Right cardiac atrium (tissue), 5 donors: Measurements from ENCODE around the gene CCNYL1. TPM values are rescaled to one million over a fixed set of nuclear protein-coding genes. Genes with fewer than 3 reads are reported as not detected.
"Not testable (repeated sequence)": the region's sequence is repeated elsewhere in the genome, so short reads cannot be mapped to it uniquely, and the experiment has no call there.

Experiments
- ATAC-seq, 2 donors: fragments of 200-7000 bp; cut with Tn5 transposase; one replicate each; pipeline versions ENCODE4 v1.8.0 to v1.9.1; 2020; ENCODE audit warnings: moderate library complexity in 2 of 2, mild to moderate bottlenecking in 1 of 2
- DNase-seq, 3 donors: peaks; one replicate each; pipeline ENCODE4 v3.0.0-alpha.2; 2020
- H3K27ac ChIP-seq: one replicate; pipeline ENCODE4 v1.5.1; 2013; ENCODE audit warnings: mild to moderate bottlenecking, low read length, control low read depth, moderate library complexity
- H3K27me3 ChIP-seq: one replicate; pipeline ENCODE4 v1.6.1; 2013; ENCODE audit not compliant: control insufficient read depth, insufficient read depth
- H3K4me1 ChIP-seq: one replicate; pipeline ENCODE4 v1.6.1; 2013; ENCODE audit warnings: low read length; ENCODE audit not compliant: control insufficient read depth, insufficient read depth
- H3K4me3 ChIP-seq: one replicate; pipeline ENCODE4 v1.5.1; 2013; ENCODE audit warnings: low read length, control low read depth
- H3K9me3 ChIP-seq: one replicate; pipeline ENCODE4 v1.6.1; 2013; ENCODE audit warnings: low read length; ENCODE audit not compliant: control insufficient read depth
- WGBS: extraction: QIAGEN DNeasy Blood & Tissue Kit; methylation state at CpG from one replicate; pipeline ENCODE4 v1.1.7; 2013; 5-methylcytosine and 5-hydroxymethylcytosine counted together
- intact Hi-C, 4 donors: fragments of 100-400 bp; cut with DNase I; formaldehyde crosslinking; loops; one replicate each; pipeline versions ENCODE4 v1.11.0 to v1.14.0; 2022 to 2023
- polyA plus RNA-seq: library from polyadenylated mRNA; stranded (reverse); fragments of 200-250 nt; gene quantifications from one replicate; pipeline ENCODE4 v1.2.3, GENCODE V29; 2013
- total RNA-seq, 4 donors: library from RNA; stranded (reverse); fragmentation: NEBNext Ultra II Directional; extraction: Animal tissue kit (Norgen Biotek cat#: 25700); gene quantifications; one replicate each; pipeline ENCODE4 v1.2.1, GENCODE V29; 2021
- donor health status: healthy with polysubstance abuse.
- donor health status: DM: no; HTN: yes; CAD: no.
- donor health status: DM: no; HTN: no; CAD: no.
- donor health status: DM: no; HTN: yes; CAD: no; lungs with severe emphysema.
- donor health status: DM: yes; HTN: yes; CAD: no.

Gene CCNYL1
- total and polyA plus RNA-seq, 5 donors: 4.9 to 12.6 (median 9.0) TPM

GRCh38 chr2:207722773-207723424 is 11.5 kb downstream of the CCNYL1 start:
- intact Hi-C loops: loop anchor here in 1 of 4 donors (10.0 kb wide), 1 partner anchor 88 kb away; no protein-coding TSS in a partner anchor
- 94% methylated on average over 7 of the region's 7 CpGs for WGBS
- Histone ChIP-seq H3K4me1 (no peaks in the 10 kb centered on the region), H3K9me3 (no peaks in the 10 kb centered on the region), H3K27me3 (no peaks in the 10 kb centered on the region), H3K27ac (no peak overlapping the region), H3K4me3 (no peak overlapping the region)
- DNase-seq (no peak), ATAC-seq (no peak)

DNA sequence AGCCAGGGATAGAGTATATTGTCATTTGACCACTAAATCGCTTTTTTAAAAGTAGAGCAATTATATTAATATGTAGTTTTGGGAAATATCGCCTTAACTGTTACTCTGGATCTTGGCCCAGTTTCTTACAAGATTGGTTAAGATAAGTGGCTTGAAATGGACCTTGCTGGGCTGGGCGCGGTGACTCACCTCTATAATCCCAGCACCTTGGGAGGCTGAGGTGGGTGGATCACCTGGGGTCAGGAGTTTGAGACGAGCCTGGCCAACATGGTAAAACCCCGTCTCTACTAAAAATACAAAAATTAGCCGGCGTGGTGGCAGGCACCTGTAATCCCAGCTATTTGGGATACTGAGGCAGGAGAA is 12.0 kb downstream of the CCNYL1 start:
- intact Hi-C loops: loop anchor here in 1 of 4 donors (10.0 kb wide), 1 partner anchor 89 kb away; no protein-coding TSS in a partner anchor
- not testable (repeated sequence) for ATAC-seq, H3K4me3 ChIP-seq

DNA sequence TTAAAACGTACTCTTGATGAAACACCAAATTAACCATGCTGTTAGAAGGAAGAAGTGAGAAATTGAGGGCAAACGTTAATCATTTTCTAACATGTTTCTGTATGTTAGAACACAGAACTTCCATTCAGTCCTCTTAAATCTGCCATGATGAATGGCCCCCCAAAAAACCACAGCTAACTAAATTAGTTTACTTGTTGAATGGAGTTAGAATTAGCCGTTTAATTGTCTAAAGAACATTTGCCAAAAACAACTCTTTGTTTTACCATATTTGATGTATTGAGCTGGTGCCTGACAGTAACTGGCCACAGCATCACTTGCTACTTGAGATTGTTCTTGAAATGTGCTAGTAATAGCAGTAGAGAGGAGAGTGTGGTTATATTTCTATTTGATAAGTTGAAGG is 12.7 kb downstream of the CCNYL1 start:
- WGBS: 59% methylated on average over 3 of the region's 3 CpGs
- Histone ChIP-seq H3K4me1 (no peaks in the 10 kb centered on the region), H3K27me3 (no peaks in the 10 kb centered on the region), H3K27ac (no peak overlapping the region), H3K9me3 (no peaks in the 10 kb centered on the region), H3K4me3 (no peak overlapping the region)
- ATAC-seq (no peak), DNase-seq (no peak)
- intact Hi-C loops: loop anchor here in 1 of 4 donors (10.0 kb wide), 1 partner anchor 89 kb away; no protein-coding TSS in a partner anchor

More for the DNA sequence above, 12.0 kb downstream of the CCNYL1 start:
- H3K27ac ChIP-seq, H3K27me3 ChIP-seq, H3K9me3 ChIP-seq, H3K4me1 ChIP-seq, DNase-seq: not testable (repeated sequence)
- 96% methylated on average over 8 of the region's 8 CpGs for WGBS

DNA sequence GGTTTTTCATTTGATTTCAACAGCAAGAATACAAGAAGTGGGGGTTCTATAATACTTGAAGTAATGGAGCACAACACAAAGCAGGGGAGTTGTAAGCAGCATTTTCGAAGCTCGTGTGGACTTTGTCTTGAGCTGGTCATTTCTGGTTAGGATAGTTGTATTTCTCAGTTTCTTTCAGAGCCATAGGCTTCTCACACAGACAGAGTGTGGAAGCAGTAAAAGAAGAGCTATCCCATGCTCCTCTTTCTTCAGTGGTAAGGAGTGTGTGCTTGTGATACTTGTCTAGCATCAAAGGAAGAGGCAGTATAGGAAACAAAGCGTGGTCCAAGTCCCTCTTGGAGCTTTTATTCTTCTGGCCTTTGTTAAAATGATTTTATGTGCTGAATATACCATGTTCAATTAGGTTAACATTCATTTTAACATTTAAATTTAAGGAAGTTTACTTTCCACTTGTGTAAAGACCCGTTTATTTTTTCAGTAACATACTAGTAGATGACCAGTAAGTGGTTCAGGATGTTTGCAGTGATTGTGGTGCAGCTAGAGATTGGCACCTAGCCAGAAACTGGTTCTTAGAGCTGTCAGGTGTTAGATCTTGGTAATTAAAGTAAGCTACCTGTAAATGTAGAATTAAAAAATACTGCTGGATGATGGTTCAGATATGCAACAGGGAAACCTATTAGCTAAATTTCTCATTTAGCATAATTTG is 14.6 kb downstream of the CCNYL1 start:
- ATAC-seq: no peak
- no peaks in the 10 kb centered on the region for H3K9me3 ChIP-seq
- H3K4me3 ChIP-seq: no peak overlapping the region
- 86% methylated on average over 4 of the region's 4 CpGs for WGBS
- H3K4me1 ChIP-seq: no peaks in the 10 kb centered on the region
- intact Hi-C loops: loop anchor here in 1 of 4 donors (10.0 kb wide), 1 partner anchor 91 kb away; no protein-coding TSS in a partner anchor
- DNase-seq: no peak
- no peaks in the 10 kb centered on the region for H3K27me3 ChIP-seq
- H3K27ac ChIP-seq: no peak overlapping the region

DNA sequence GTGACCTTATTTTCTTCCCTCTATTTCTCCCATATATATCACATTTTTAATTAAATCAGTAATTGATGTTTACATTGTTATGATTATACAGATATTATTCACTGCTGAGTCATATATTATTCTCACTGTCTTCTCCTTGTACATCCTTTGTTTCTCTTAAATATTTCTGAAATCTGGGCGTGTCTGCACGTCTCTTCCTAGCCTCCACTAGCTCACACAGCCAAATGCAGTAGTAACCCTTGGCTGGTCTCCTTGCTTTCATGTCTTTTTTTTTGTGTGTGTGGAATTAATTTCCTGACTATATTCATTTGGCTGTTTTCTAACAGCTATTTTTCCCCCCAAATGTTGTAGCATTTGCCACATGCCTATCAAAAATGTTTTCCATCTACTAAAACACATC is 15.8 kb downstream of the CCNYL1 start:
- Histone ChIP-seq H3K4me3 (no peak overlapping the region), H3K27ac (no peak overlapping the region), H3K9me3 (no peaks in the 10 kb centered on the region), H3K27me3 (no peaks in the 10 kb centered on the region), H3K4me1 (no peaks in the 10 kb centered on the region)
- intact Hi-C loops: loop anchor here in 1 of 4 donors (10.0 kb wide), 1 partner anchor 92 kb away; no protein-coding TSS in a partner anchor
- no peak for ATAC-seq
- no peak for DNase-seq
- WGBS: 60% methylated on average over 2 of the region's 2 CpGs

DNA sequence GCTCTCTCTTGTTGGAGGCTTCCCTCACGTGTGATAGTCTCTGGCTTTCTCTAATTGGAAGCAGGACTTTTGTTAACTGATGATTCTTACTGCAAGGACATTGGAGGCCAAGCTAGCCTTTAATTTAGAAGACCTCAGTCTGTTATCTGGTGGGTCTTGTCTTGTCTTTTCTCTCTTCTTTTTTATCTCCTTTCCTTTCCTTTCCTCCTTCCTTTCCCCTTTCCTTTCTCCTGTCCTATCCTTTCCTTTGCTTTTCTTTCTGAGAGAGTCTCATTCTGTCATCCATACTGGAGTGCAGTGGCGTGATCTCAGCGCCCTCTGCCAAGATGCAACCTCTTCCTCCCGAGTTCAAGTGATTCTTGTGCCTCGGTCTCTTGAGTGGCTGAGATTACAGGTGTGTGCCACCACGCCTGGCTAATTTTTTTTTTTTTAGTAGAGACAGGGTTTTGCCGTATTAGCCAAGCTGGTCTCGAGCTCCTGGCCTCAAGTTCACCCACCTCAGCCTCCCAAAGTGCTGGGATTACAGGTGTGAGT is 18.1 kb downstream of the CCNYL1 start:
- H3K4me3 ChIP-seq: no peak overlapping the region
- 91% methylated on average over 8 of the region's 8 CpGs for WGBS

GRCh38 chr2:207731138-207731537 is 19.7 kb downstream of the CCNYL1 start:
- ATAC-seq (no peak), DNase-seq (no peak)
- 95% methylated on average over 1 of the region's 1 CpG for WGBS
- H3K27ac ChIP-seq: no peak overlapping the region
- no peak overlapping the region for H3K4me3 ChIP-seq
- no peaks in the 10 kb centered on the region for H3K4me1 ChIP-seq
- no peaks in the 10 kb centered on the region for H3K9me3 ChIP-seq
- H3K27me3 ChIP-seq: no peaks in the 10 kb centered on the region
- intact Hi-C loops: no loop called here

More for the DNA sequence above, 18.1 kb downstream of the CCNYL1 start:
- intact Hi-C loops: loop anchor here in 1 of 4 donors (10.0 kb wide), 1 partner anchor 95 kb away; no protein-coding TSS in a partner anchor
- H3K27ac ChIP-seq: no peak overlapping the region
- ATAC-seq (no peak), DNase-seq (no peak)
- no peaks in the 10 kb centered on the region for H3K4me1 ChIP-seq
- H3K27me3 ChIP-seq: no peaks in the 10 kb centered on the region
- H3K9me3 ChIP-seq: no peaks in the 10 kb centered on the region

DNA sequence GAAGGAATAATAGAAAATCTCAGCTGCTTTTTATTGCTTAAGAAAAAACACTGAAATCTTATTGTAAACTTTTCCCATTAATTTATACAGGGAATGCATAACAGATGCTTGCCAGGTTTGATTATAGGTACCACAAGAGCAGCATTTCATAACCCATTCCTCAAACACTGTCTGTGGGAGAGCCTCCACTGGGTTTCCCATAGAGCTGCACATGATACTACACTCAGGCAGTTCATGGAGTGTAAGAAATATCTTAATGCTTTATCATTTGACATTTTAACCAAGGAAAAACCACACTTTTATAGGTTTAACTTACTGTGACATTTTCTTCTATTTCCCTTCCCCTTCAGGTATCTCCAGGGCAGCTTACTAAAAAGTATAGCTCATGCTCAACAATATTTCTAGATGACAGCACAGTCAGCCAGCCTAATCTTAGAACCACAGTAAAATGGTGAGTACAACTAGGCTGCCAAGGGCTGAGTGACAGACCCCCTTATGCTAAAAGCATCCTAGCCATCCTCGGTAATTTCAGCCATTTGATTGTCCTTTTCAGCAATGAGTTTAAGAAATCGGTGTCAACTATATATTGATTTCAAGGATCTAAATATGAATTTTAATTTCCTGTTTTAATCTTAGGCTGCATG is 22.3 kb downstream of the CCNYL1 start:
- intact Hi-C loops: no loop called here
- H3K27me3 ChIP-seq: no peaks in the 10 kb centered on the region
- ATAC-seq: no peak
- 79% methylated on average over 2 of the region's 2 CpGs for WGBS
- no peak for DNase-seq
- no peak overlapping the region for H3K27ac ChIP-seq
- H3K4me1 ChIP-seq: no peaks in the 10 kb centered on the region
- no peak overlapping the region for H3K4me3 ChIP-seq
- no peaks in the 10 kb centered on the region for H3K9me3 ChIP-seq

- no peaks in the 10 kb centered on the region for H3K4me1 ChIP-seq
- no peak overlapping the region for H3K4me3 ChIP-seq
- no peak for DNase-seq
- intact Hi-C loops: no loop called here
- no peak overlapping the region for H3K27ac ChIP-seq
- H3K9me3 ChIP-seq: no peaks in the 10 kb centered on the region
- ATAC-seq: peak in 1 of 2 donors; percentile 59
- no peaks in the 10 kb centered on the region for H3K27me3 ChIP-seq
- WGBS: 34% methylated on average over 3 of the region's 3 CpGs
Measured at GRCh38 chr2:207734264-207734635, 22.8 kb downstream of the CCNYL1 start.

DNA sequence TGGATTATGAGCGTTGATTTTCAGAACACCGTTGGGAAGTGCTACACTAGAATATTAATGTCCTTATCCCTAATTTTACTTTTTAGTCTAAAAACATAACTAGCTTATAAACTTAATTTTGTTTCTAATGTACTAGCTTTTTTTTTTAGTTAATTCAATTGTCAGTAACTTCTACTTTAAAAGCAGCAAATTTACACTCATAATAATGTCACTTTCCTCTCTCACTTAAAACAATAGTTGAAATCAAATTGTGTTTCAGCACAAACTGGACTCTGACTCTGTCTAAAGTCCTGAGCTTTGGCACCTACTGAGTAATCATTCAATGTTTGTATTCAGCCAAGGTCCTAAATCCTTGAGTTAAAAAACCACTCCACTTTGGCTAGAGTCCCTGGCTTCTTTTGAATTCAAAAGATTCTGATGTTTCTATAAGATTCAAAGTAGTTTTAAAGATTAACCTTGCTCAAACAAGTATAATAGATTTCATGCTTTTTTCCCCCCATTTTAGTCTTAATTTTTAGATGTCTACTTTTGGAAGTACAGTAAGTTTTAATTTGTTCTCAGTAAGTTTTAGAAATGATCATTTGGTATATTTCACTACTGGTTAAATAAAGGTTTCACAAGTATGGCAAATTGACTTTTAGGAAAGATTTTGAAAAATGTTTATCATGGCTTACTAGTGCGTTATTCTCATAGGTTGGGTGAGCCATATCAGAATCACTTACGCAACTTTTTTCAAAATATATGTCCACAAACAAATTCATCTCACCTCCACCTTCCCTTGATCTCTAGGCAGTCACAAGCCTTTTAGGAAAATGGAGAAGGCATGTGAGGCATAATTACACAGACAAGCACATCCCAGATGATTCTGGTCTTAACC is 23.4 kb downstream of the CCNYL1 start:
- 96% methylated on average over 4 of the region's 4 CpGs for WGBS
- intact Hi-C loops: no loop called here
- no peak overlapping the region for H3K27ac ChIP-seq

More for the DNA sequence above, 23.4 kb downstream of the CCNYL1 start:
- ATAC-seq (no peak), DNase-seq (no peak)
- no peaks in the 10 kb centered on the region for H3K9me3 ChIP-seq
- no peaks in the 10 kb centered on the region for H3K4me1 ChIP-seq
- no peak overlapping the region for H3K4me3 ChIP-seq
- H3K27me3 ChIP-seq: no peaks in the 10 kb centered on the region
